Esophagus muscularis mucosa (tissue), 4 donors: Measurements from ENCODE around the gene KIAA1958. TPM values are rescaled to one million over a fixed set of nuclear protein-coding genes. Genes with fewer than 3 reads are reported as not detected.
A peak's percentile ranks its signal among the peaks of the same experiment; 100 is the strongest.

Source experiments
- DNase-seq: peaks from one replicate; pipeline ENCODE4 v3.0.0-alpha.2; 2017; ENCODE audit errors: extremely low spot score
- H3K27ac ChIP-seq, 4 donors: fragments of 200-600 bp; sonication (generic); replicated peaks in 1 of 4; 1 replicate in 3 of 4; 2 replicates in 1 of 4; pipeline ENCODE4 v1.5.1; 2016 to 2019; ENCODE audit warnings: mild to moderate bottlenecking in 1 of 4
- H3K27me3 ChIP-seq, 4 donors: fragments of 200-600 bp; sonication (generic); one replicate each; pipeline versions ENCODE4 v1.5.1 to v1.6.0; 2016 to 2019
- H3K36me3 ChIP-seq, 4 donors: fragments of 200-600 bp; sonication (generic); one replicate each; pipeline ENCODE4 v1.5.1; 2016 to 2019
- H3K4me1 ChIP-seq, 4 donors: fragments of 200-600 bp; sonication (generic); one replicate each; pipeline ENCODE4 v1.5.1; 2016 to 2019
- H3K4me3 ChIP-seq, 4 donors: fragments of 200-600 bp; sonication (generic); 1 replicate in 2 of 4; 2 replicates in 2 of 4; pipeline ENCODE4 v1.5.1; 2016 to 2019; ENCODE audit warnings: mild to moderate bottlenecking in 4 of 4, moderate library complexity in 1 of 4
- H3K9me3 ChIP-seq, 4 donors: fragments of 200-600 bp; sonication (generic); 1 replicate in 3 of 4; 2 replicates in 1 of 4; pipeline ENCODE4 v1.5.1; 2016 to 2019
- CTCF ChIP-seq, 3 experiments: fragments of 200-600 bp in 2 of 3; fragments of 450-650 bp in 1 of 3; sonication (generic) in 2 of 3; IDR thresholded peaks; one replicate each; pipeline ENCODE4 v1.5.1; 2017 to 2019; ENCODE audit warnings: antibody characterized with exemption in 3 of 3, mild to moderate bottlenecking in 2 of 3, moderate library complexity in 1 of 3
- EP300 ChIP-seq: sonication (generic); formaldehyde crosslinking; IDR thresholded peaks from one replicate; pipeline ENCODE4 v1.6.1; 2017; ENCODE audit warnings: antibody characterized with exemption
- POLR2A ChIP-seq: fragments of 450-650 bp; IDR thresholded peaks from one replicate; pipeline ENCODE4 v1.6.1; 2017; ENCODE audit warnings: antibody characterized with exemption, moderate library complexity, mild to moderate bottlenecking, low read depth
- POLR2AphosphoS5 ChIP-seq, 2 donors: sonication (generic); formaldehyde crosslinking; IDR thresholded peaks; one replicate each; pipeline ENCODE4 v1.6.1; 2017; ENCODE audit warnings: antibody characterized with exemption in 2 of 2
- WGBS: methylation state at CpG from one replicate; pipeline ENCODE4 v1.1.5; 2018; 5-methylcytosine and 5-hydroxymethylcytosine counted together
- intact Hi-C: fragments of 100-400 bp; cut with DNase I; formaldehyde crosslinking; loops from one replicate; pipeline ENCODE4 v1.15.1; 2023
- total RNA-seq, 4 donors: library from RNA; depleted of rRNA; stranded (reverse); fragments of >200 nt; gene quantifications; one replicate each; pipeline versions ENCODE4 v1.1.0 to v1.2.1, GENCODE V29; 2016

The KIAA1958 gene, protein sequence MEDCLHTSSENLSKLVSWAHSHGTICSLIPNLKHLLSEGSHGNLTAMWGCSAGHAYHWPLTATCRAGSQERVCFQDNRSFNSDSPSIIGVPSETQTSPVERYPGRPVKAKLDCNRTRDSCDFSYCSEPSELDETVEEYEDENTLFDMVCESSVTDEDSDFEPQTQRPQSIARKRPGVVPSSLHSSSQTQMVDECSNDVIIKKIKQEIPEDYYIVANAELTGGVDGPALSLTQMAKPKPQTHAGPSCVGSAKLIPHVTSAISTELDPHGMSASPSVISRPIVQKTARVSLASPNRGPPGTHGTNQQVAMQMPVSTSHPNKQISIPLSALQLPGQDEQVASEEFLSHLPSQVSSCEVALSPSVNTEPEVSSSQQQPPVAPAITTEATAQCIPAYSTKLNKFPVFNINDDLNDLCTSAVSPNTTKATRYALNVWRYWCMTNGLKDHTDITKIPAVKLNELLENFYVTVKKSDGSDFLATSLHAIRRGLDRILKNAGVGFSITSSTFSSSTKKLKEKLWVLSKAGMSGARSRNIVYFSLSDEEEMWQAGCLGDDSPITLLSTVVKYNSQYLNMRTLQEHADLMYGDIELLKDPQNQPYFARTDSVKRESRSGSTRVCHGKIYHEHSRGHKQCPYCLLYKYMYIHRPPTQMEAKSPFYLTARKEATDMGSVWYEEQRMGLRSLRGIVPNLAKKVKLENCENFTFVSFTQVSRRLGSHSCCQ
- 1 to 10 TPM; 2.2 to 5.8 (median 3.2) TPM for total RNA-seq

GRCh38 chr9:112486221-112487007 lies at the start of gene KIAA1958:
Gene KIAA1958 (plus strand): TSS chr9:112486827. CDS start chr9:112574081, 87,254 bp downstream.
- peak within 1 kb of the TSS; percentile 85 to 94 (median 89) for H3K4me3 ChIP-seq
- H3K36me3 ChIP-seq: no peaks in the 10 kb centered on the region
- peak within 1 kb of the TSS; percentile 78 to 82 (median 80) for H3K27ac ChIP-seq
- intact Hi-C loops: loop anchor here (5.0 to 10.0 kb wide), 3 partner anchors 109 to 328 kb away; no protein-coding TSS in a partner anchor
- H3K4me1 ChIP-seq: peaks cover 5 to 20% (median 15%) of the 10 kb centered on the region in 4 donors
- DNase-seq: no peak
- H3K27me3 ChIP-seq: no peaks in the 10 kb centered on the region
- H3K9me3 ChIP-seq: no peaks in the 10 kb centered on the region
- TF ChIP-seq POLR2AphosphoS5 (IDR thresholded peaks at IDR 0.05) (peak; percentile 66 to 77), POLR2A (no peak)
- 7% methylated on average over 16 of the region's 93 CpGs for WGBS

DNA sequence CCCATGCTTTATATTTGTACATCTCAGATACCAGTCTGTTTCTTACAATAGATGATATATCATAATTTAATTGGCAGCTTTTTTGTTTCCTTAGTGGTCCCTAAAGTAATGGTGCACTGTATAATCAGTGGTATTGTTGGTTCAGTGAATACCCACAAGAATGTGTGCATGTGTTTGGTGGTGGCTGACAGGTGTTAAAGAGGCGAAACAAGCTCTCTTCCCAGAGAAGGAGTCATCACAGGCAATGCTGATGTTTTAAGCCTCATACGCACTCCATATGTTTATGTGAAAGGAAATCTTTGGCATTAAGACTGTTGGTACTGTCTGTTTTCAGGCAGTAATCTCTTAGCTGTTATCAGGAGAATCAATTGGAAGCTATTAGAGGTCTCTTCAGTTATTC lies 49.2 kb upstream of the KIAA1958 start:
- peaks cover 0 to 54% (median 31%) of the 10 kb centered on the region in 4 donors for H3K36me3 ChIP-seq
- no peak overlapping the region for H3K27ac ChIP-seq
- DNase-seq: no peak
- H3K27me3 ChIP-seq: no peaks in the 10 kb centered on the region
- H3K9me3 ChIP-seq: no peaks in the 10 kb centered on the region
- intact Hi-C loops: no loop called here
- 93% methylated on average over 2 of the region's 2 CpGs for WGBS
- H3K4me1 ChIP-seq: no peaks in the 10 kb centered on the region
- H3K4me3 ChIP-seq: no peak overlapping the region
- no peak for TF ChIP-seq CTCF (IDR thresholded peaks at IDR 0.05)
- TF ChIP-seq EP300: no peak
- no peak for TF ChIP-seq POLR2A
- no peak for TF ChIP-seq POLR2AphosphoS5 (IDR thresholded peaks at IDR 0.05)

GRCh38 chr9:112439171-112439570 lies 47.5 kb upstream of the KIAA1958 start:
- DNase-seq: no peak
- no peaks in the 10 kb centered on the region for H3K4me1 ChIP-seq
- 87% methylated on average over 2 of the region's 2 CpGs for WGBS
- H3K36me3 ChIP-seq: peaks cover 0 to 71% (median 27%) of the 10 kb centered on the region in 4 donors
- no peaks in the 10 kb centered on the region for H3K9me3 ChIP-seq
- intact Hi-C loops: no loop called here
- TF ChIP-seq POLR2A: no peak
- no peak for TF ChIP-seq CTCF (IDR thresholded peaks at IDR 0.05)
- TF ChIP-seq EP300: no peak
- TF ChIP-seq POLR2AphosphoS5 (IDR thresholded peaks at IDR 0.05): no peak
- no peak overlapping the region for H3K27ac ChIP-seq
- no peaks in the 10 kb centered on the region for H3K27me3 ChIP-seq
- no peak overlapping the region for H3K4me3 ChIP-seq

- Histone ChIP-seq H3K9me3 (no peaks in the 10 kb centered on the region), H3K27me3 (no peaks in the 10 kb centered on the region), H3K27ac (no peak overlapping the region), H3K4me1 (no peaks in the 10 kb centered on the region), H3K4me3 (no peak overlapping the region), H3K36me3 (peaks cover 0 to 72% (median 27%) of the 10 kb centered on the region in 4 donors)
- DNase-seq: no peak
- 98% methylated on average over 2 of the region's 2 CpGs for WGBS
- TF ChIP-seq POLR2A (no peak), EP300 (no peak), CTCF (IDR thresholded peaks at IDR 0.05) (no peak), POLR2AphosphoS5 (IDR thresholded peaks at IDR 0.05) (no peak)
- intact Hi-C loops: no loop called here
Observed at GRCh38 chr9:112439825-112440224, 46.8 kb upstream of the KIAA1958 start.
